ENCODE measurements around the gene SLC13A5. TPM values are rescaled to one million over a fixed set of nuclear protein-coding genes. Genes with fewer than 3 reads are reported as not detected.

Gene SLC13A5
- total and polyA plus RNA-seq, 4 donors, result 88.4 to 399 (median 244) TPM

GRCh38 chr17:6660805-6661463 lies 52.2 kb downstream of the SLC13A5 start:
- Histone ChIP-seq H3K27ac (ENCODE audit: low read depth in 1 of 2, low read length in 2 of 2) (no peak overlapping the region), H3K27me3 (ENCODE audit: control insufficient read depth in 4 of 4, insufficient read depth in 4 of 4, low read length in 3 of 4) (no peaks in the 10 kb centered on the region), H3K4me1 (ENCODE audit: control insufficient read depth in 4 of 4, insufficient read depth in 4 of 4, low read length in 3 of 4) (peaks cover 0 to 2% (median 0%) of the 10 kb centered on the region in 4 donors), H3K36me3 (ENCODE audit: control insufficient read depth in 4 of 4, insufficient read depth in 3 of 4, low read depth in 1 of 4, low read length in 3 of 4) (no peaks in the 10 kb centered on the region), H3K4me3 (ENCODE audit: low read depth in 1 of 3, low read length in 3 of 3) (no peak overlapping the region), H3K9ac (ENCODE audit: low read depth in 1 of 2, low read length in 2 of 2) (no peak overlapping the region), H3K9me3 (ENCODE audit: control insufficient read depth in 4 of 4, low read length in 3 of 4) (no peaks in the 10 kb centered on the region)
- WGBS, result 68% methylated on average over 11 of the region's 11 CpGs
- DNase-seq (ENCODE audit: low spot score), result no peak
- TF ChIP-seq ZBTB33 (IDR thresholded peaks at IDR 0.05), result no peak
- no peak for TF ChIP-seq JUND (IDR thresholded peaks at IDR 0.05)
- no peak for TF ChIP-seq RAD21 (IDR thresholded peaks at IDR 0.05)
- no peak for TF ChIP-seq GABPA (IDR thresholded peaks at IDR 0.05 in 1 of 2, conservative IDR thresholded peaks at IDR 0.05 in 1 of 2)
- TF ChIP-seq ATF3 (IDR thresholded peaks at IDR 0.05), result no peak
- TF ChIP-seq REST (IDR thresholded peaks at IDR 0.05), result no peak
- TF ChIP-seq YY1 (IDR thresholded peaks at IDR 0.05), result no peak
- TF ChIP-seq FOXA2 (IDR thresholded peaks at IDR 0.05), result no peak
- no peak for TF ChIP-seq EGR1 (IDR thresholded peaks at IDR 0.05; ENCODE audit: low read depth in 2 of 2)
- no peak for TF ChIP-seq NR2F2 (IDR thresholded peaks at IDR 0.05)
- no peak for TF ChIP-seq RXRA (IDR thresholded peaks at IDR 0.05)
- TF ChIP-seq SP1 (IDR thresholded peaks at IDR 0.05), result no peak
- TF ChIP-seq CTCF (IDR thresholded peaks at IDR 0.05; ENCODE audit: low read depth, low read length, missing input control), result no peak
- TF ChIP-seq HNF4G (IDR thresholded peaks at IDR 0.05), result no peak

GRCh38 chr17:6660101-6660500 lies 53.1 kb downstream of the SLC13A5 start:
- H3K27ac ChIP-seq (ENCODE audit: low read depth in 1 of 2, low read length in 2 of 2), result no peak overlapping the region
- H3K9ac ChIP-seq (ENCODE audit: low read depth in 1 of 2, low read length in 2 of 2), result no peak overlapping the region
- H3K36me3 ChIP-seq (ENCODE audit: control insufficient read depth in 4 of 4, insufficient read depth in 3 of 4, low read depth in 1 of 4, low read length in 3 of 4), result no peaks in the 10 kb centered on the region
- no peaks in the 10 kb centered on the region for H3K27me3 ChIP-seq (ENCODE audit: control insufficient read depth in 4 of 4, insufficient read depth in 4 of 4, low read length in 3 of 4)
- no peaks in the 10 kb centered on the region for H3K9me3 ChIP-seq (ENCODE audit: control insufficient read depth in 4 of 4, low read length in 3 of 4)
- 82% methylated on average over 9 of the region's 9 CpGs for WGBS
- DNase-seq (ENCODE audit: low spot score), result no peak
- peaks cover 0 to 5% (median 0%) of the 10 kb centered on the region in 4 donors for H3K4me1 ChIP-seq (ENCODE audit: control insufficient read depth in 4 of 4, insufficient read depth in 4 of 4, low read length in 3 of 4)
- H3K4me3 ChIP-seq (ENCODE audit: low read depth in 1 of 3, low read length in 3 of 3), result no peak overlapping the region
- TF ChIP-seq RXRA (IDR thresholded peaks at IDR 0.05), result no peak
- no peak for TF ChIP-seq RAD21 (IDR thresholded peaks at IDR 0.05)
- no peak for TF ChIP-seq YY1 (IDR thresholded peaks at IDR 0.05)
- no peak for TF ChIP-seq FOXA2 (IDR thresholded peaks at IDR 0.05)
- TF ChIP-seq SP1 (IDR thresholded peaks at IDR 0.05), result no peak
- TF ChIP-seq HNF4A (conservative IDR thresholded peaks at IDR 0.05), result no peak
- TF ChIP-seq ATF3 (IDR thresholded peaks at IDR 0.05), result no peak
- no peak for TF ChIP-seq CTCF (IDR thresholded peaks at IDR 0.05; ENCODE audit: low read depth, low read length, missing input control)
- no peak for TF ChIP-seq HNF4G (IDR thresholded peaks at IDR 0.05)
- no peak for TF ChIP-seq ZBTB33 (IDR thresholded peaks at IDR 0.05)
- no peak for TF ChIP-seq GABPA (IDR thresholded peaks at IDR 0.05 in 1 of 2, conservative IDR thresholded peaks at IDR 0.05 in 1 of 2)
- TF ChIP-seq MAX (IDR thresholded peaks at IDR 0.05), result no peak

Measured in liver (tissue), 9 donors.